ENCODE results near the gene TARBP1.

GRCh38 chr1:234372011-234372757 is 106.8 kb downstream of the TARBP1 start:
- no peak for TF ChIP-seq EP300 (conservative IDR thresholded peaks at IDR 0.05; ENCODE audit: poor library complexity, severe bottlenecking)
- no peak for TF ChIP-seq REST (IDR thresholded peaks at IDR 0.05; ENCODE audit: borderline replicate concordance)
